Measurements from ENCODE around the gene PDE4D. TPM values are rescaled to one million over a fixed set of nuclear protein-coding genes. Genes with fewer than 3 reads are reported as not detected.

Gene PDE4D
- total RNA-seq, 2 experiments from 2014 or later: 68.5 to 69.8 TPM

DNA sequence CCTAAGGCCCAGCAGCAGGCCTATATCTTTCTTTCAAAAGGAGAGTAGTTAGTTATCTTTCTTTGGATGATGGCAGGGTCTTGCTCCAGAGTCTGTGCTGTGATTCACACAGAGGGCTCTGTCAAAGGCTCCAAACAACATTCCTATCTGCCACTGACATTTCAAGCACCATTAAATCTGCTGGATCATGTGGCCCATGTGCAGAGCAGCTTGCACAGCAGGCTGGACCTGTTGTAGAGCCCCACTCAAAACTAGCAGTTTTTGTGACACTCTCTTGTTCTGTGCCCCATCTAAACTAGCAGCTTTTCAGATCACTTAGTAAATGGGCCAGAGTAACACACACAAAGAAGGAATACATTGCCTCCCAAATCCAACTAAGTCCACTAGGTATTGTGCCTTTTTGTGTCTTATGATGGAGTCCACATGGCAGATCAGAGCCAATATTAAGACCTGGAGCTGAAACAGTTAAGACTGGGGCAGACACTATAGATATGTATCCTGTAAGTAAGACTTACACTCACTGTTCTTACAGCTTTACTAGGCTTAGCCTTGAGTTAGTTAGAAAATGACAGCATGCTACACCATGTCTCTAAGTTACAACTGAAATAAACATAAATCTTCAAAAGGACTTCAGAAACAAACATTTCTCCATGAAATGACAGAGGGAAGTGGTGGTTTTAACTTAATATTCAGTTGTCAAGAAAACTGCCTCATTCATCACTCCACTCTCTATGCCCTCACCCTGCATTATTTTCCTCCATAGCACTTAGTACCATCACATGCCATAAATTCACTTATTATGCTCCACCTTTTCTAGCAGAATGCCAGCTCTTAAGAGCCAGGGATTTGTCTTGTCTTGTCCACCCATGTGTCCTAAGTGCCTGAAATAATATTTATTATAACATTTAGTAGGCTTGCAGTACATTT is 909.7 kb downstream of the PDE4D start:
- intact Hi-C loops (cut with DNase I, micrococcal nuclease): no loop called here
- no peak overlapping the region for H3K4me3 Mint-ChIP-seq
- DNase-seq: no peak
- CTCF ChIA-PET: interaction anchor here (1.3 to 1.5 kb wide), 6 partner anchors 13 to 358 kb away, joined by 3 to 5 read pairs (median 3); no protein-coding TSS in a partner anchor
- H3K9me3 Mint-ChIP-seq (ENCODE audit: low read depth): no peaks in the 10 kb centered on the region
- no peak for ATAC-seq
- POLR2A ChIA-PET: no interaction called here
- no peak overlapping the region for H3K27ac Mint-ChIP-seq
- H3K36me3 Mint-ChIP-seq (ENCODE audit: low read depth): peaks cover 57% of the 10 kb centered on the region
- no peaks in the 10 kb centered on the region for H3K27me3 Mint-ChIP-seq
- H3K4me1 Mint-ChIP-seq: peaks cover 2% of the 10 kb centered on the region

DNA sequence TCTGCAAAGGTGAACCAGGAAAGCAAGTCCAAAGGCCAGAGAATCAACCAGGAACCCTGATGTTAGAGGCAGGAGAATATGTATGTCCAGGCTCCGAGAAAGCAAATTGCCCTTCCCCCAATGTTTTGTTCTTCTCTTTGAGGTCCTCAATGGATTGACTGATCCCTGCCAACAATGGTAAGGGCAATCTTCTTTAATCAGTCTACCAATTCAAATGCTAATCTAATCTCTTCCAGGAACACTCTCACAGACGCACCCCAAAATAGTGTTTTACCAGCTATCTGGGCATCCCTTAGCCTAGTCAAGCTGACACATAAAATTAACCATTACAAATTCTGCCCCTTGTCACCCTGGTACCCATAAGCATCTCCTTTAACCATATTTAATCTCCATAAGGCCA is 912.6 kb downstream of the PDE4D start:
- H3K36me3 Mint-ChIP-seq (ENCODE audit: low read depth): peaks cover 62% of the 10 kb centered on the region

DNA sequence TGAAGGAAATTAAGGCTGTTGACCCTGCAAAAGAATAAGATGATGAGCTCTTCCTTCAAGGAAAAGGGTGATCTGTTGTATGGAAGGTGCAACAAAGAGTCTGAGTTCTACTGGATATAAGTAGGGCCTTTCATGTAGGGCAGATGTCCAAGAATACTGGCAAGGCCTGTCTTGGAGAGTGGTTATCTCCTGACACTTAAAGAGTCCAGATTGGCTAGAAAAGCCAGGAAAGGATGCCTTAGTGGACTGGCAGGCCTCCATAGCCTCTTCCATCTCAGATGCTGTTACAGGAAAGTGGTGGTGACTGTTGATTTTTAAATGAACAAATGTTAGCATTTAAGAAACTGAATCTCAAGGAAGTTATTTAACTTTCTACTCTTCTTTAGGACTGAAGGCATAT is 914.4 kb downstream of the PDE4D start:
- CTCF ChIA-PET: interaction anchor here (0.6 to 1.6 kb wide), 4 partner anchors 86 to 210 kb away, joined by 3 to 5 read pairs (median 4); no protein-coding TSS in a partner anchor
- Mint-ChIP-seq H3K27me3 (no peaks in the 10 kb centered on the region), H3K36me3 (ENCODE audit: low read depth) (peaks cover 69% of the 10 kb centered on the region), H3K4me1 (peaks cover 2% of the 10 kb centered on the region), H3K27ac (no peak overlapping the region), H3K9me3 (ENCODE audit: low read depth) (no peaks in the 10 kb centered on the region), H3K4me3 (no peak overlapping the region)
- DNase-seq (no peak), ATAC-seq (no peak)
- intact Hi-C loops (cut with DNase I, micrococcal nuclease): no loop called here
- POLR2A ChIA-PET: no interaction called here

More for the DNA sequence above, 912.6 kb downstream of the PDE4D start:
- Mint-ChIP-seq H3K9me3 (ENCODE audit: low read depth) (no peaks in the 10 kb centered on the region), H3K27ac (no peak overlapping the region), H3K4me1 (peaks cover 2% of the 10 kb centered on the region), H3K27me3 (no peaks in the 10 kb centered on the region), H3K4me3 (no peak overlapping the region)
- ATAC-seq: no peak
- ChIA-PET CTCF (interaction anchor here (1.5 kb wide), 1 partner anchor 194 kb away, joined by 5 read pairs; no protein-coding TSS in a partner anchor), POLR2A (no interaction called here)
- no peak for DNase-seq
- intact Hi-C loops (cut with DNase I, micrococcal nuclease): no loop called here

DNA sequence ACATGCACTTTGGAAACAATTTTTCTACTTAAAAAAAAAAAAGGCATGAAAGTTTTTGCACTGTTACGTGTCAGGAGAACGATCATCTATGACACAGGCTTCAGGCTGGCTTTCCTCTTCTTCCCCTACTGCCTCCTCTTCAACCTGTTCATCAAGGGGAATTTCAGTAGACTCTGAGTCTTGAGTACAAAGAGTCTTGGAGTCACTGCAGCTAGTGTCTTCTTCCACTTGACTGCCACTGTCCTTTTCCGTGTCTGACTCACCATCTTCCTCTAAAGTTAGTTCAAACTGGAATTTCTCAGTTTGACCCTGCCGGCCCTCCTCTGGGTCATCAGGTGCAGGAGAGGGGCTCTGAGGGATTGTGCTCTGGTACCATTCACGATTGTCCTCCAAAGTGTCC is 918.9 kb downstream of the PDE4D start:
- intact Hi-C loops (cut with DNase I, micrococcal nuclease): no loop called here
- DNase-seq (no peak), ATAC-seq (no peak)
- ChIA-PET CTCF (interaction anchor here (0.5 to 1.7 kb wide), 4 partner anchors 23 to 239 kb away, joined by 3 to 5 read pairs (median 4); no protein-coding TSS in a partner anchor), POLR2A (no interaction called here)
- H3K4me1 Mint-ChIP-seq: peaks cover 20% of the 10 kb centered on the region
- no peak overlapping the region for H3K27ac Mint-ChIP-seq
- H3K36me3 Mint-ChIP-seq (ENCODE audit: low read depth): peaks cover 48% of the 10 kb centered on the region
- no peaks in the 10 kb centered on the region for H3K27me3 Mint-ChIP-seq
- H3K4me3 Mint-ChIP-seq: no peak overlapping the region
- no peaks in the 10 kb centered on the region for H3K9me3 Mint-ChIP-seq (ENCODE audit: low read depth)

DNA sequence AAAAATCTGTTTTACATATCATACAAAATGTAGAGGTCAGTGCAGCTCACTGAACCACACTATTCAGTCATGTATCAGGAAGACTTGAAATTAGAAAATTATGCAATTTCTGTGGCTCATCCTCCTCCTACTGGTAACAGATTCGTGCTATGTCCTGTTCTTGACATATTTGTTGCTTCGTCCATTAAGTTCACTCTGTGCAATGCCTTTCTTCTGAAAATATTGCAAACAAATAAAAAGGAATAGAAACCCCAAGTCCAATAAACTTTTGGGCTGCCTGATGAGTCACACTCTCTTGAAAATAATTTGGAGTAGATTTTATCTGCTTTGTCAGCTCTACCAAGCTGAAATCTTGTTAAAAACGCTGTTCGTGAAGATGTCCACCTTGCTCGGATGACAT is 919.4 kb downstream of the PDE4D start:
- no peak for ATAC-seq
- no peaks in the 10 kb centered on the region for H3K27me3 Mint-ChIP-seq
- ChIA-PET POLR2A (no interaction called here), CTCF (interaction anchor here (1.0 to 1.1 kb wide), 2 partner anchors 81 to 200 kb away, joined by 4 read pairs; no protein-coding TSS in a partner anchor)
- no peaks in the 10 kb centered on the region for H3K9me3 Mint-ChIP-seq (ENCODE audit: low read depth)
- DNase-seq: no peak
- H3K4me1 Mint-ChIP-seq: peaks cover 23% of the 10 kb centered on the region
- peaks cover 45% of the 10 kb centered on the region for H3K36me3 Mint-ChIP-seq (ENCODE audit: low read depth)
- H3K27ac Mint-ChIP-seq: no peak overlapping the region
- H3K4me3 Mint-ChIP-seq: no peak overlapping the region
- intact Hi-C loops (cut with DNase I, micrococcal nuclease): no loop called here

DNA sequence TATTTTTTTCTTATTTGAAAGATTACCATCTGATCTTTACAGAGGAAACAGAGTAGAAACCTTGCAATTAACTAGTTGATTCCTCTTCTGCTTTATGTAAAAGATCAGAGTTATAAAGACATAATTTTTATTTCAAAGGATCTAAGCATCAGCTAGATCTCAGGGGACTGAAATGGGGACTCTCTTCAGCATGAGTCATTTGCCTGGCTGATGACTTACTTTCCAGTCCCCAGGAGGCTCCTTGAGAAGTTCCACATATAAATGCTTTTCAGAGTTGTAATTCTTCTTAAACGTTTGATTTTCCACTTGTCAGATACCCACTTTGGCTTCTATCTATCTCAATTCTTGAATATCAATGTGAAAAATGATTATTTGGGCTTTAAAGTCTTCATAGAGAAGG is 921.2 kb downstream of the PDE4D start:
- ATAC-seq (peak; percentile 25), DNase-seq (no peak)
- Mint-ChIP-seq H3K4me1 (peaks cover 24% of the 10 kb centered on the region), H3K27me3 (no peaks in the 10 kb centered on the region), H3K36me3 (ENCODE audit: low read depth) (peaks cover 39% of the 10 kb centered on the region), H3K4me3 (no peak overlapping the region), H3K27ac (no peak overlapping the region), H3K9me3 (ENCODE audit: low read depth) (no peaks in the 10 kb centered on the region)
- CTCF ChIA-PET: no interaction called here
- POLR2A ChIA-PET: no interaction called here
- intact Hi-C loops (cut with DNase I, micrococcal nuclease): no loop called here

DNA sequence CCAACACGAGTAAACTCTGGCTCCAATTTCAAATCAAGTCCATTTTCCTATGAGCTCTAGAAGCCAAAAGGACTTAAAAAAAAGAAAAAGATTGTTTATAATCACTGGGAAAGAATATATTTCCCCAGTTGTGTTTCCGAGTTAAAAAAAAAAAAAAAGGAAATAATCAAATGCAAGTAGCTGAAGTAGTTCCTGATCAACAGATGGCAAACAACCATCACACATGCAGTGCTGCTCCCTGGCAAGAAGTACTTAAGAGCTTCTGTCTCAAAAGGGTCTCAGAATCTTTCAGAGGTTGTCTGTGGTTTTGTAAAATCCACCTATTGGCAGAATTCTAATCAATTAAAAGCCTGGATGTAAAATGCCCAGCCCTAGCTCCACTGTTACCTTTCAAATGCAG is 922.8 kb downstream of the PDE4D start:
- no peaks in the 10 kb centered on the region for H3K27me3 Mint-ChIP-seq
- H3K4me3 Mint-ChIP-seq: no peak overlapping the region
- DNase-seq: no peak
- ChIA-PET CTCF (interaction anchor here (0.8 to 1.5 kb wide), 8 partner anchors 13 to 218 kb away, joined by 3 to 8 read pairs (median 3); no protein-coding TSS in a partner anchor), POLR2A (no interaction called here)
- intact Hi-C loops (cut with DNase I, micrococcal nuclease): no loop called here
- no peaks in the 10 kb centered on the region for H3K9me3 Mint-ChIP-seq (ENCODE audit: low read depth)
- H3K36me3 Mint-ChIP-seq (ENCODE audit: low read depth): peaks cover 27% of the 10 kb centered on the region
- ATAC-seq: no peak
- no peak overlapping the region for H3K27ac Mint-ChIP-seq
- peaks cover 24% of the 10 kb centered on the region for H3K4me1 Mint-ChIP-seq

DNA sequence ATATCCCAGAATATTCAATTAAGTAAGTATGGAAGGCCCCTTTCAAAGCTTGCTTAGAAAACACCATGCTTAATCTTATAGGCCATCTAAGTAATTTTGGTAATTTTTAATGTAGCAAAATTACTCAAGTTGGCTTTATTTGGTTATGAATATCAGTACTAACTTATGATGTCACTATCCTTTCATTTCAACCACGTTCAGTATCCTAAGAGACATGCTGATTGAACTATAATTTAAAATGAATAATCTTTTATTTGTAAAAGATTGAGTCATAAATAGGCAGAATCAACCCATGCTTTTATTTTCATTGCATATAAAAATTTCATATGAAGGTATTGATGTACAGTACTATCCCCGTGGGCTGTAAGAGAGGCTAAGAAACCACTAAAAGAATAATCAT is 923.7 kb downstream of the PDE4D start:
- CTCF ChIA-PET: interaction anchor here (1.0 to 2.6 kb wide), 6 partner anchors 28 to 221 kb away, joined by 3 to 10 read pairs (median 5); no protein-coding TSS in a partner anchor
- Mint-ChIP-seq H3K36me3 (ENCODE audit: low read depth) (peaks cover 20% of the 10 kb centered on the region), H3K27me3 (no peaks in the 10 kb centered on the region), H3K4me3 (no peak overlapping the region), H3K4me1 (peaks cover 24% of the 10 kb centered on the region), H3K27ac (no peak overlapping the region), H3K9me3 (ENCODE audit: low read depth) (no peaks in the 10 kb centered on the region)
- ATAC-seq: peak; percentile 45
- no peak for DNase-seq
- POLR2A ChIA-PET: no interaction called here
- intact Hi-C loops (cut with DNase I, micrococcal nuclease): loop anchor here (2.0 to 5.0 kb wide), 3 partner anchors 37 to 83 kb away; no protein-coding TSS in a partner anchor

DNA sequence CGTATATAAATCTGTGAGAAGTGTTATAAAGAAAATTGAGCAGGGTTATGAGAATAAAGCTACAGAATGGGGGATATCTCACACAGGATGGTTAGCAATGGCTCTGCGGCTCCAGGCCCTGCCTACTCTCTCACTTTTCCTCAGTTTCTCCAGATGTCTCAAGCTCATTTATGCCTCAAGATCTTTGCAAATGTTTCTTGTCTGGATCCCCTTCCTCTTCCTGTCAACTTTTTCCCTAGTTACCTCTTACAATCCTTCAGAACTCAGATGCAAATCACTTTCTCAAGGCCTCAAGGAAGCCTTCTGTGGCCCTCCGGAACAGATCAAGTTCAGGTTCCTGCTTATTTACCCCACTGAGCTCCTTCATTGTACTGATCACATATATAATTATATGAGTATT is 924.3 kb downstream of the PDE4D start:
- ATAC-seq: peak; percentile 4
- Mint-ChIP-seq H3K4me1 (peaks cover 24% of the 10 kb centered on the region), H3K9me3 (ENCODE audit: low read depth) (no peaks in the 10 kb centered on the region), H3K36me3 (ENCODE audit: low read depth) (peaks cover 15% of the 10 kb centered on the region), H3K27ac (no peak overlapping the region), H3K4me3 (no peak overlapping the region), H3K27me3 (no peaks in the 10 kb centered on the region)
- no peak for DNase-seq
- intact Hi-C loops (cut with DNase I, micrococcal nuclease): loop anchor here (2.0 to 5.0 kb wide), 3 partner anchors 37 to 82 kb away; no protein-coding TSS in a partner anchor
- CTCF ChIA-PET: interaction anchor here (1.0 to 2.6 kb wide), 7 partner anchors 10 to 222 kb away, joined by 3 to 10 read pairs (median 5); no protein-coding TSS in a partner anchor
- POLR2A ChIA-PET: no interaction called here

DNA sequence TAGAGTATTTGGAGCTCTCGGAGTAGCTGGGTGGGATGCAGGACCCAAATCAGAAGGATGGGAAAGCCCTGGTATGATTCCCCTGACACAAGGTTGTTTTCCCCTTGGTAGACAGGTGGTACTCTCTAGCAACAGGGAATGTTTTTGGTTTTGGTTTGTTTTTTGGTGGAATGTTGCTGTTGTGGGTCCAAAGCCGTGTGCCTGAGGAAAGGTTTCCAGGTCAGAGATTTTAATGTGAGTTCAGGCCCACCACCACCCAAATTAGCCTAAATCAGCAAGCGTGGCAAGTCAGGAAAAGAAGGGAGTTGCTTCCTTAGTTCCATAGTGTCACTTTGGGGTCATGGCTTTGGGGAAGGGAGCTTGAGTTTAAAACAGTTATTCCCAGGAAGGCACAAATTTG is 925.2 kb downstream of the PDE4D start:
- ATAC-seq (no peak), DNase-seq (no peak)
- H3K27me3 Mint-ChIP-seq: no peaks in the 10 kb centered on the region
- intact Hi-C loops (cut with DNase I, micrococcal nuclease): loop anchor here (2.0 to 5.0 kb wide), 3 partner anchors 36 to 82 kb away; no protein-coding TSS in a partner anchor
- POLR2A ChIA-PET: interaction anchor here (0.6 kb wide), 1 partner anchor 300 kb away, joined by 3 read pairs; no protein-coding TSS in a partner anchor
- peaks cover 7% of the 10 kb centered on the region for H3K36me3 Mint-ChIP-seq (ENCODE audit: low read depth)
- no peak overlapping the region for H3K4me3 Mint-ChIP-seq
- peak overlapping the region; percentile 35 for H3K27ac Mint-ChIP-seq
- H3K9me3 Mint-ChIP-seq (ENCODE audit: low read depth): no peaks in the 10 kb centered on the region
- CTCF ChIA-PET: interaction anchor here (0.9 to 2.6 kb wide), 6 partner anchors 8 to 82 kb away, joined by 3 to 10 read pairs (median 5); no protein-coding TSS in a partner anchor
- peaks cover 24% of the 10 kb centered on the region for H3K4me1 Mint-ChIP-seq

DNA sequence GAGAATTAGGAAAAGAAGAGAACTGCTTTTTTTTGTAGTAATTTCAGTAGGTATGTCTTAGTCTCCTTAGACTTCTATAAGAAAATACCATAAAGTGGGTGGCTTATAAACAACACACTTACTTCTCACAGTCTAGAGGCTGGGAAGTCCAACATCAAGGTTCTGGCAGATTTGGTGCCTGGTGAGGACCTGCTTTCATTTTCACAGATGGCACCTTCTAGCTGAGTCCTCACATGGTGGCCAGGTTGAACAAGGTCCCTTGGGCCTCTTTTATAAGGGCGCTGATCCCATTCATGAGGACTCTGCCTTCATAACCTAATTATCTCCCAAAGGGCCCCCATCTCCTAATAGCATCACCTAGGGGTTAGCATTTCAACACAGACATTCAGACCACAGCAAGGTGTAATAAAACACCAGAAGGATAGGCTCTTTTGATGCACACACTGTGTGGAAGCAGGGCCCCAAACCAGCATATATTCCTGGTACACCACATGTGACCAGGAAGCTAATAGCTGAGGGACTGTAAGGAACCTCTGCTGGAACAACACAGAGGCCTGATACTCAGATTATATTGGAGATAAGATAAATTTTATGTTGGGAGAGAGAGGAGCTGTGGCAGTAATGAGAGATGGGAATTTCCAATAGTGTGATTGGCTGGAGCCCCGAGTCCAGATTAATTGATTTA is 925.8 kb downstream of the PDE4D start:
- CTCF ChIA-PET: interaction anchor here (0.9 to 2.6 kb wide), 5 partner anchors 9 to 81 kb away, joined by 3 to 10 read pairs (median 5); no protein-coding TSS in a partner anchor
- POLR2A ChIA-PET: no interaction called here
- DNase-seq (no peak), ATAC-seq (no peak)
- Mint-ChIP-seq H3K9me3 (ENCODE audit: low read depth) (no peaks in the 10 kb centered on the region), H3K36me3 (ENCODE audit: low read depth) (peaks cover 1% of the 10 kb centered on the region), H3K27me3 (no peaks in the 10 kb centered on the region), H3K4me3 (no peak overlapping the region), H3K4me1 (peaks cover 19% of the 10 kb centered on the region), H3K27ac (no peak overlapping the region)
- intact Hi-C loops (cut with DNase I, micrococcal nuclease): loop anchor here (2.0 to 5.0 kb wide), 4 partner anchors 35 to 81 kb away; no protein-coding TSS in a partner anchor

Measured in activated CD4-positive, alpha-beta T cell treated with anti-CD3 and anti-CD28 coated beads for 36 hours (primary cell).